Measurements from ENCODE around the gene ZNF774.
"Not testable (repeated sequence)": the region's sequence is repeated elsewhere in the genome, so short reads cannot be mapped to it uniquely, and the experiment has no call there.

ZNF774 gene

GRCh38 chr15:90388462-90389380, 36.6 kb downstream of the ZNF774 start:
- peak; percentile 15 to 44 for DNase-seq (ENCODE audit: low read depth in 2 of 2)

- no peak for DNase-seq (ENCODE audit: low read depth in 2 of 2)
These were observed 37.4 kb downstream of the ZNF774 start for GRCh38 chr15:90389513-90389912.

GRCh38 chr15:90393040-90393439, 41.0 kb downstream of the ZNF774 start:
- DNase-seq (ENCODE audit: low read depth in 2 of 2) = no peak

GRCh38 chr15:90394074-90394473, 42.0 kb downstream of the ZNF774 start:
- DNase-seq (ENCODE audit: low read depth in 2 of 2) = no peak

GRCh38 chr15:90394748-90395442, 42.8 kb downstream of the ZNF774 start:
- no peak for DNase-seq (ENCODE audit: low read depth in 2 of 2)

- no peak for DNase-seq (ENCODE audit: low read depth in 2 of 2)
These were observed 44.2 kb downstream of the ZNF774 start for GRCh38 chr15:90396321-90396720.

GRCh38 chr15:90400005-90400758, 48.1 kb downstream of the ZNF774 start:
- no peak for DNase-seq (ENCODE audit: low read depth in 2 of 2)

- peak in 1 of 2 donors; percentile 51 for DNase-seq (ENCODE audit: low read depth in 2 of 2)
These were observed 48.8 kb downstream of the ZNF774 start for GRCh38 chr15:90400759-90401314.

GRCh38 chr15:90401495-90401894, 49.4 kb downstream of the ZNF774 start:
- no peak for DNase-seq (ENCODE audit: low read depth in 2 of 2)

- DNase-seq (ENCODE audit: low read depth in 2 of 2) = no peak
These were observed 50.1 kb downstream of the ZNF774 start for GRCh38 chr15:90402223-90402622.

GRCh38 chr15:90402767-90403166, 50.7 kb downstream of the ZNF774 start:
- DNase-seq (ENCODE audit: low read depth in 2 of 2) = no peak

GRCh38 chr15:90405055-90405607, 53.0 kb downstream of the ZNF774 start:
- DNase-seq (ENCODE audit: low read depth in 2 of 2) = no peak

- no peak for DNase-seq (ENCODE audit: low read depth in 2 of 2)
These were observed 55.3 kb downstream of the ZNF774 start for GRCh38 chr15:90407336-90407735.

- no peak for DNase-seq (ENCODE audit: low read depth in 2 of 2)
These were observed 55.8 kb downstream of the ZNF774 start for GRCh38 chr15:90407871-90408317.

- no peak for DNase-seq (ENCODE audit: low read depth in 2 of 2)
These were observed 56.6 kb downstream of the ZNF774 start for GRCh38 chr15:90408657-90409056.

- DNase-seq (ENCODE audit: low read depth in 2 of 2) = not testable (repeated sequence)
These were observed 57.5 kb downstream of the ZNF774 start for GRCh38 chr15:90409587-90409986.

GRCh38 chr15:90410316-90410715, 58.2 kb downstream of the ZNF774 start:
- DNase-seq (ENCODE audit: low read depth in 2 of 2) = not testable (repeated sequence)

GRCh38 chr15:90411176-90411575, 59.1 kb downstream of the ZNF774 start:
- DNase-seq (ENCODE audit: low read depth in 2 of 2) = no peak
